ENCODE results near the gene ABL2.

The ABL2 gene

GRCh38 chr1:179187735-179188471, 41.6 kb downstream of the ABL2 start:
- no peak for TF ChIP-seq EGR1 (IDR thresholded peaks at IDR 0.05)

DNA sequence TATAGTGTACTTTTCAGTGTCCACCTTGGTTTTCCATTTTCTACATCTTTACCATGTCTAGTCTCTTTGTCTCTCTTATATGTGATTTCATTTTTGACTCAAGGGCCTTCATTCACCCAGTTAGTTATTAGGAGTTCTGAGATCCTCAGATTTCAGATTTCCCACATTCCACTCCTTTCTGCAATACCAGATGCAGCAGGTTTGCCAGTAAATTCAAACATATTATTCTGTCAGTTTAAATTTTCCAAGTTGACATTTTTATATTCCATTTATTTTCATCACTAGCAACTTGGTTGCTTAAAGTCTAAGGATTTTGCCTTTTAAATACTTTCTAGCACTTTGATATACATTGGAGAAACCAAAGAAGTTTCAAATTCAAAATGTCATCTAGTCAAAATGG, 42.4 kb downstream of the ABL2 start:
- TF ChIP-seq MAX (IDR thresholded peaks at IDR 0.05) (no peak), FOXM1 (IDR thresholded peaks at IDR 0.05; ENCODE audit: borderline replicate concordance, low read depth) (no peak)

DNA sequence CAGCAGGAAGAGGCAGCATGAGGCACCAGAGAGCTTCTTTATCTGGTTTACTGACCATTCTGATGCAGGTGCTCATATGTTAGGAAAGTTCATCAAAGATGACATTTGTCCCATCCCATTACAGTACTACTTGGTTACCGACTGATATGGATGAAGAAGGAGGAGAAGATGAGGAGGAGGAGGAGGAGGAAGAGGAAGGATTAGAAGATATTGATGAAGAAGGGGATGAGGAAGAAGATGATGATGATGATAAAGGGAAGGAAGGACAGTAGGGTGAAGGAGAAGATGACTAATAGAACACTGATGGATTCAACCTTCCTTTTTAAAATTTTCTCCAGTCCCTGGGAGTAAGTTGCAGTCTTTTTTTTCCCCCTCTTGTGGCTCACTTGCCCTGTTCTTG, 45.1 kb downstream of the ABL2 start:
- no peak for TF ChIP-seq REST (IDR thresholded peaks at IDR 0.05; ENCODE audit: low read depth)
- TF ChIP-seq YY1 (IDR thresholded peaks at IDR 0.05; ENCODE audit: low read depth) = no peak
- no peak for TF ChIP-seq TCF12 (IDR thresholded peaks at IDR 0.05; ENCODE audit: low read depth)
- TF ChIP-seq MAX (IDR thresholded peaks at IDR 0.05) = no peak
- no peak for TF ChIP-seq ZBTB7A (IDR thresholded peaks at IDR 0.05; ENCODE audit: low read depth)
- TF ChIP-seq EP300 (IDR thresholded peaks at IDR 0.05; ENCODE audit: borderline replicate concordance) = no peak

DNA sequence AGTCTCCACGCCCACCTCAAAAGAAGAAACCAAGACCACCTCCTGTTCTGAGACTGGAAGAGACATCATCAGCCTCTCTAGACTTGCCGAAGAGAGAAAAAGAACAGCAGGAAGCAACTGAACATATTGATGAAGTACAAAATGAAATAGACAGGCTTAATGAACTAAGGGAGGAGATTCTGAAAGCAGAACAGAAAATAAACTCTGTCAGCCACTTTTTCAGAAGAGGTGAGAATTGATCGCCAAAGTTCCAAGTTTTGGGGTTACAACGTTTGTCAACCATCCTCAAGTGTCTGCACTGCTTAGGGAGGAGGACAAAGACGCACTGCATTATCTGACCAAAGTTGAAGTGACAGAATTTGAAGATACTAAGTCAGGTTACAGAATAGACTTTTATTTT, 45.6 kb downstream of the ABL2 start:
- TF ChIP-seq TAF1 (IDR thresholded peaks at IDR 0.05; ENCODE audit: low read depth) = no peak
- TF ChIP-seq FOXM1 (IDR thresholded peaks at IDR 0.05; ENCODE audit: borderline replicate concordance, low read depth) = no peak
- TF ChIP-seq ZBTB7A (IDR thresholded peaks at IDR 0.05; ENCODE audit: low read depth) = no peak
- TF ChIP-seq CEBPB (IDR thresholded peaks at IDR 0.05) = no peak
- no peak for TF ChIP-seq EGR1 (IDR thresholded peaks at IDR 0.05)
- no peak for TF ChIP-seq USF1 (IDR thresholded peaks at IDR 0.05)
- no peak for TF ChIP-seq NFIC (IDR thresholded peaks at IDR 0.05)
- TF ChIP-seq MAX (IDR thresholded peaks at IDR 0.05) = no peak
- TF ChIP-seq TCF12 (IDR thresholded peaks at IDR 0.05; ENCODE audit: low read depth) = no peak
- no peak for TF ChIP-seq RAD21 (IDR thresholded peaks at IDR 0.05; ENCODE audit: low read depth)

DNA sequence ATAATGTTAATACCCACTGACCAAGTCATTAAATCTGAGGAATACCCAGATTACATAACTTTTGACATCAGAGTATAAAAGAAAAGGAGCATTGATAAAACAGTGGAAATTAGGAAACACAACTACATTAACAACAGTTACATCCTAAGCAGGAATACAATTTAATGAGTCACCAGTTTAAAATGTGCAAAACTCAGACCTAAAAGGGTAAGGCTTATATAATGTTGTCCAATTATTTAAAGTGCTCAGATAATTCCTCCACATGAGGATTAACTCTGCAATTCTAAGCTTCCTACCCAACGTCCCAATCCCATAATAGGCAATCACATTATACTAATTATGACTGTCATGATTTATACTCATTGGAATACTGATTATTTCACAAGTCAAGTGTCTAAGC, 50.5 kb downstream of the ABL2 start:
- TF ChIP-seq CREB1 (IDR thresholded peaks at IDR 0.05; ENCODE audit: low read depth) (no peak), YY1 (IDR thresholded peaks at IDR 0.05; ENCODE audit: low read depth) (no peak), TEAD4 (IDR thresholded peaks at IDR 0.05) (no peak), EGR1 (IDR thresholded peaks at IDR 0.05) (no peak)

DNA sequence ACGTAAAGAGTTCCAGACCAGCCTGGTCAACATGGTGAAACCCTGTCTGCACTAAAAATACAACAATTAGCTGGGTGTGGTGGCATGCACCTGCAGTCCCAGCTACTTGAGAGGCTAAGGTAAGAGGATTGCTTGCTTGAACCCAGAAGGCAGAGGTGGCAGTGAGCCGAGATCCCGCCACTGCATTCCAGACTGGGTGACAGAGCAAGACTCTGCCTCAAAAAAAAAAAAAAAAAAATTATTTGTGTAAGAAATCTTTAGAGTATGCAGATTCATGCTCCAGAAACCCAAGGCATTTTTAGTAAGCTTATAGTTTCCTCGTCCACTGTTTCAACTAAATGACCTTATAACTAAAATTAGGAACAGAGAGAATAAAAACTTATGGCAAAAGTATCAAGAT, 51.3 kb downstream of the ABL2 start:
- TF ChIP-seq CREB1 (IDR thresholded peaks at IDR 0.05; ENCODE audit: low read depth) = no peak
- no peak for TF ChIP-seq CEBPB (IDR thresholded peaks at IDR 0.05)

- no peak for TF ChIP-seq TAF1 (IDR thresholded peaks at IDR 0.05; ENCODE audit: low read depth)
- TF ChIP-seq EP300 (IDR thresholded peaks at IDR 0.05; ENCODE audit: borderline replicate concordance) = no peak
- no peak for TF ChIP-seq CREB1 (IDR thresholded peaks at IDR 0.05; ENCODE audit: low read depth)
Measured at GRCh38 chr1:179177615-179178014, 51.9 kb downstream of the ABL2 start.

DNA sequence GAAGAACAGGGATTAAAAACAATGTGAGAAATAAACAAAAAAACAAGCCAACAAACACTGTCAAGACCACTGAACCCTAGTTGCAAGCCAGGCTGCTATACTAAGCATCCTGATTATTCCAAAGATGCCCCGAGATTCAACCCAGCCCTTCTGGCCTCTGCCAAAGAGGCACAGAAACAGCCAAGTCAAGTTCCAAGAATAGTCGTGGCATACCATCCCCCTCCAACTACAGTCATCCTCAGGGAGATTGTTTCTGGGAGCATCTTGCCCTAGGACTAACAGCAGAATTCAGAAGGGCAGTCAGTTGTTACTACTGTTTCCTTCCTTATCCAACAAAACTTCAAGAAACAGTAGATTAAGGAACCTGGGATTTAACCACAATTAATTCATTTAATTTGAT, 52.3 kb downstream of the ABL2 start:
- TF ChIP-seq CEBPB (IDR thresholded peaks at IDR 0.05) = no peak
- TF ChIP-seq TAF1 (IDR thresholded peaks at IDR 0.05; ENCODE audit: low read depth) = no peak
- TF ChIP-seq MAX (IDR thresholded peaks at IDR 0.05) = no peak
- no peak for TF ChIP-seq REST (IDR thresholded peaks at IDR 0.05; ENCODE audit: low read depth)
- no peak for TF ChIP-seq FOXM1 (IDR thresholded peaks at IDR 0.05; ENCODE audit: borderline replicate concordance, low read depth)
- TF ChIP-seq CREB1 (IDR thresholded peaks at IDR 0.05; ENCODE audit: low read depth) = no peak
- TF ChIP-seq NFIC (IDR thresholded peaks at IDR 0.05) = no peak
- no peak for TF ChIP-seq YY1 (IDR thresholded peaks at IDR 0.05; ENCODE audit: low read depth)
- no peak for TF ChIP-seq ZBTB7A (IDR thresholded peaks at IDR 0.05; ENCODE audit: low read depth)
- TF ChIP-seq TCF12 (IDR thresholded peaks at IDR 0.05; ENCODE audit: low read depth) = no peak
- no peak for TF ChIP-seq RAD21 (IDR thresholded peaks at IDR 0.05; ENCODE audit: low read depth)
- no peak for TF ChIP-seq USF1 (IDR thresholded peaks at IDR 0.05)
- no peak for TF ChIP-seq EP300 (IDR thresholded peaks at IDR 0.05; ENCODE audit: borderline replicate concordance)
